Endodermal cell (in vitro differentiated cells): Measurements from ENCODE around the gene KRT3. TPM values are rescaled to one million over a fixed set of nuclear protein-coding genes. Genes with fewer than 3 reads are reported as not detected.

Source experiments
- DNase-seq: peaks from one replicate; pipeline ENCODE4 v3.0.0-alpha.2; 2017
- H3K27ac ChIP-seq: 2 replicates; pipeline ENCODE4 v1.5.1; 2013; ENCODE audit warnings: mild to moderate bottlenecking, low read depth, low read length, moderate library complexity
- H3K27me3 ChIP-seq: 2 replicates; pipeline ENCODE4 v1.6.1; 2013; ENCODE audit warnings: mild to moderate bottlenecking, low read length, moderate library complexity; ENCODE audit not compliant: insufficient read depth, control insufficient read depth, poor library complexity, severe bottlenecking
- H3K36me3 ChIP-seq: 2 replicates; pipeline ENCODE4 v1.7.0; 2013; ENCODE audit warnings: mild to moderate bottlenecking, low read length, moderate library complexity; ENCODE audit not compliant: control insufficient read depth, insufficient read depth
- H3K4me1 ChIP-seq: one replicate; pipeline ENCODE4 v1.7.0; 2013; ENCODE audit warnings: low read length; ENCODE audit not compliant: control insufficient read depth, insufficient read depth
- H3K4me3 ChIP-seq: 2 replicates; pipeline ENCODE4 v1.5.1; 2013; ENCODE audit warnings: mild to moderate bottlenecking, low read length, moderate library complexity
- H3K9ac ChIP-seq: 2 replicates; pipeline ENCODE4 v1.6.1; 2013; ENCODE audit warnings: mild to moderate bottlenecking, low read length, moderate library complexity; ENCODE audit not compliant: poor library complexity, severe bottlenecking; ENCODE audit errors: extremely low read depth
- H3K9me3 ChIP-seq: 2 replicates; pipeline ENCODE4 v1.6.1; 2013; ENCODE audit warnings: mild to moderate bottlenecking, low read length, moderate library complexity; ENCODE audit not compliant: control insufficient read depth
- H3K27ac Mint-ChIP-seq: 2 replicates; pipeline ENCODE4 v1.8.0; 2020; ENCODE audit warnings: mixed read lengths
- H3K27me3 Mint-ChIP-seq: 2 replicates; pipeline ENCODE4 v1.8.0; 2021; ENCODE audit warnings: mild to moderate bottlenecking, mixed read lengths; ENCODE audit not compliant: insufficient read depth
- H3K36me3 Mint-ChIP-seq: 2 replicates; pipeline ENCODE4 v1.8.0; 2020; ENCODE audit warnings: low read depth, mixed read lengths
- H3K4me1 Mint-ChIP-seq: 2 replicates; pipeline ENCODE4 v1.8.0; 2020; ENCODE audit warnings: mixed read lengths
- H3K4me3 Mint-ChIP-seq: 2 replicates; pipeline ENCODE4 v1.8.0; 2020; ENCODE audit warnings: mild to moderate bottlenecking, moderate library complexity, mixed read lengths
- H3K9me3 Mint-ChIP-seq: 2 replicates; pipeline ENCODE4 v1.8.0; 2020; ENCODE audit warnings: mild to moderate bottlenecking, mixed read lengths
- WGBS, 2 experiments: methylation state at CpG; one replicate each; pipeline versions ENCODE4 v1.1.5 to v1.1.7; 2013; ENCODE audit warnings: missing lambda C conversion rate in 2 of 2, mixed read lengths in 1 of 2; ENCODE audit not compliant: insufficient coverage in 1 of 2, insufficient read length in 1 of 2; 5-methylcytosine and 5-hydroxymethylcytosine counted together
- total RNA-seq, 2 donors: library from RNA; stranded (reverse); fragmentation: NEBNext Ultra II Directional in 1 of 2; extraction: Animal tissue kit (Norgen Biotek cat#: 25700) in 1 of 2; gene quantifications; 2 replicates in 1 of 2; 3 replicates in 1 of 2; pipeline ENCODE4 v1.2.1, GENCODE V29; 2021
- TF ChIP-seq, protein P1 (sequence below): fragments of 200-600 bp; sonication (generic); conservative IDR thresholded peaks from 2 replicates; pipeline ENCODE4 v1.5.0; 2021; ENCODE audit warnings: antibody characterized with exemption, mild to moderate bottlenecking

KRT3 gene
- total RNA-seq, 2 donors from 2014 or later: not detected

DNA sequence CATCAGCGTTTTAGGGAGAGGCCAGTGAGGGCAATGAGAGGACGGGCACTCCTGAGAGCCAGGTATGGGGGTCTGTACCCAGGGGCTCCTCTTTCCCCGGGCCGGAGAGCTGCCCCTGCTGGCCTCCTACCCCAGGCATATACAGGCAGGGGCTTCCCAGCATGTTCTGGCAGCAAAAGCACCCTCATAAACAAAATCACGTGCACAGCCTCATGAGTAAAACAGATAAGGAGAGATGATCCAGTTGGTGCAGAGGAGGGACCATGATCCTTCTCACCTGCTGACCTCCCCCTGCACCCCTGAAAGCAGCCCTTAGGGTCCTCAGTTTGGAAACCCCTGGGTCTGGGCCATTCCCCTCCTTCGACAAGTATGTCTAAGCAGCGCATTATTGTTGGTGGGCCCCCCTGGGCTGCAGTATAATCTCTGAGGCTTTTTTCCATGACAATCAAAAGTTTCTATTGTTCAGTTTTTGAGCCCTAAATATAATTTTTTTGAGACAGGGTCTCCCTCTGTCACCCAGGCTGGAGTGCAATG is 23.0 kb upstream of the KRT3 start:
- Histone ChIP-seq H3K4me1 (peaks cover 7% of the 10 kb centered on the region), H3K9me3 (no peaks in the 10 kb centered on the region), H3K9ac (no peak overlapping the region), H3K36me3 (no peaks in the 10 kb centered on the region), H3K27ac (no peak overlapping the region), H3K27me3 (no peaks in the 10 kb centered on the region), H3K4me3 (no peak overlapping the region)
- WGBS, 2 experiments: 83 to 84% methylated on average over 5 to 7 of the region's 7 CpGs
- no peak overlapping the region for H3K4me3 Mint-ChIP-seq
- no peaks in the 10 kb centered on the region for H3K36me3 Mint-ChIP-seq
- TF ChIP-seq, protein P1, sequence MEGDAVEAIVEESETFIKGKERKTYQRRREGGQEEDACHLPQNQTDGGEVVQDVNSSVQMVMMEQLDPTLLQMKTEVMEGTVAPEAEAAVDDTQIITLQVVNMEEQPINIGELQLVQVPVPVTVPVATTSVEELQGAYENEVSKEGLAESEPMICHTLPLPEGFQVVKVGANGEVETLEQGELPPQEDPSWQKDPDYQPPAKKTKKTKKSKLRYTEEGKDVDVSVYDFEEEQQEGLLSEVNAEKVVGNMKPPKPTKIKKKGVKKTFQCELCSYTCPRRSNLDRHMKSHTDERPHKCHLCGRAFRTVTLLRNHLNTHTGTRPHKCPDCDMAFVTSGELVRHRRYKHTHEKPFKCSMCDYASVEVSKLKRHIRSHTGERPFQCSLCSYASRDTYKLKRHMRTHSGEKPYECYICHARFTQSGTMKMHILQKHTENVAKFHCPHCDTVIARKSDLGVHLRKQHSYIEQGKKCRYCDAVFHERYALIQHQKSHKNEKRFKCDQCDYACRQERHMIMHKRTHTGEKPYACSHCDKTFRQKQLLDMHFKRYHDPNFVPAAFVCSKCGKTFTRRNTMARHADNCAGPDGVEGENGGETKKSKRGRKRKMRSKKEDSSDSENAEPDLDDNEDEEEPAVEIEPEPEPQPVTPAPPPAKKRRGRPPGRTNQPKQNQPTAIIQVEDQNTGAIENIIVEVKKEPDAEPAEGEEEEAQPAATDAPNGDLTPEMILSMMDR: no peak
- H3K9me3 Mint-ChIP-seq: no peaks in the 10 kb centered on the region
- H3K4me1 Mint-ChIP-seq: peaks cover 11% of the 10 kb centered on the region
- no peak overlapping the region for H3K27ac Mint-ChIP-seq
- DNase-seq: no peak
- peaks cover 2% of the 10 kb centered on the region for H3K27me3 Mint-ChIP-seq

DNA sequence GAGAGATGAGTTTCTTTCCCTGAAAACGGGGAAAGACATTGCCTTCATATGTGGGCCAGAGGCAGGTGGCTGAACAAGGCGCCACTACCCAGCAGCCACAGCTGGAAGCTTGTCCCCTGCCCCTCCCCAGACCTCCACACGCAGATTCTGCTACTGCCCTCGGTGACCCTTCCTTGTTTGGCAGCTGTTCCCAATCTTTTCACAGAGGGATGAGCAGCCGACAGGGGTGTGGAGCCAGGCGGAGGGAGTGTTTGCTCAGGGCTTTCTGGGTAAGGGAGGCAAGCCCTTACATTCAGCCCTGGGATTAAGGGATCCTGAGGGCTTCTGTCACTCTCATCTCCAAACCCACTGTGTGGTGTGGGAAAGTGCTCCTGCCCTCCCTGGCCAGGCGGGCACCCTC is 22.5 kb upstream of the KRT3 start:
- 63% methylated on average over 7 of the region's 7 CpGs; no CpG with 5 or more reads in 1 of the 2 experiments for WGBS, 2 experiments
- no peak for DNase-seq
- Histone ChIP-seq H3K27me3 (no peaks in the 10 kb centered on the region), H3K9ac (no peak overlapping the region), H3K4me1 (peaks cover 7% of the 10 kb centered on the region), H3K9me3 (no peaks in the 10 kb centered on the region), H3K27ac (no peak overlapping the region), H3K36me3 (no peaks in the 10 kb centered on the region), H3K4me3 (no peak overlapping the region)
- H3K4me1 Mint-ChIP-seq: peaks cover 11% of the 10 kb centered on the region
- H3K27me3 Mint-ChIP-seq: peaks cover 2% of the 10 kb centered on the region
- no peaks in the 10 kb centered on the region for H3K36me3 Mint-ChIP-seq
- no peak overlapping the region for H3K27ac Mint-ChIP-seq
- no peak overlapping the region for H3K4me3 Mint-ChIP-seq
- H3K9me3 Mint-ChIP-seq: no peaks in the 10 kb centered on the region
- TF ChIP-seq, protein P1: no peak

GRCh38 chr12:52817699-52818238 is 21.9 kb upstream of the KRT3 start:
- Mint-ChIP-seq H3K27me3 (peaks cover 2% of the 10 kb centered on the region), H3K9me3 (no peaks in the 10 kb centered on the region), H3K4me3 (no peak overlapping the region), H3K4me1 (peaks cover 11% of the 10 kb centered on the region), H3K27ac (no peak overlapping the region), H3K36me3 (no peaks in the 10 kb centered on the region)
- H3K27ac ChIP-seq: no peak overlapping the region
- H3K27me3 ChIP-seq: no peaks in the 10 kb centered on the region
- no peaks in the 10 kb centered on the region for H3K36me3 ChIP-seq
- H3K9ac ChIP-seq: no peak overlapping the region
- TF ChIP-seq, protein P1: no peak
- no peaks in the 10 kb centered on the region for H3K9me3 ChIP-seq
- 94 to 96% methylated on average over 2 of the region's 2 CpGs for WGBS, 2 experiments
- H3K4me1 ChIP-seq: peaks cover 7% of the 10 kb centered on the region
- no peak for DNase-seq
- no peak overlapping the region for H3K4me3 ChIP-seq
